Measurements from ENCODE around the gene TLR9.

- TF ChIP-seq, protein P1, sequence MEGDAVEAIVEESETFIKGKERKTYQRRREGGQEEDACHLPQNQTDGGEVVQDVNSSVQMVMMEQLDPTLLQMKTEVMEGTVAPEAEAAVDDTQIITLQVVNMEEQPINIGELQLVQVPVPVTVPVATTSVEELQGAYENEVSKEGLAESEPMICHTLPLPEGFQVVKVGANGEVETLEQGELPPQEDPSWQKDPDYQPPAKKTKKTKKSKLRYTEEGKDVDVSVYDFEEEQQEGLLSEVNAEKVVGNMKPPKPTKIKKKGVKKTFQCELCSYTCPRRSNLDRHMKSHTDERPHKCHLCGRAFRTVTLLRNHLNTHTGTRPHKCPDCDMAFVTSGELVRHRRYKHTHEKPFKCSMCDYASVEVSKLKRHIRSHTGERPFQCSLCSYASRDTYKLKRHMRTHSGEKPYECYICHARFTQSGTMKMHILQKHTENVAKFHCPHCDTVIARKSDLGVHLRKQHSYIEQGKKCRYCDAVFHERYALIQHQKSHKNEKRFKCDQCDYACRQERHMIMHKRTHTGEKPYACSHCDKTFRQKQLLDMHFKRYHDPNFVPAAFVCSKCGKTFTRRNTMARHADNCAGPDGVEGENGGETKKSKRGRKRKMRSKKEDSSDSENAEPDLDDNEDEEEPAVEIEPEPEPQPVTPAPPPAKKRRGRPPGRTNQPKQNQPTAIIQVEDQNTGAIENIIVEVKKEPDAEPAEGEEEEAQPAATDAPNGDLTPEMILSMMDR (IDR thresholded peaks at IDR 0.05 in 2 of 3, conservative IDR thresholded peaks at IDR 0.05 in 1 of 3; ENCODE audit: insufficient read depth in 2 of 3, low read depth in 1 of 3, low read length in 3 of 3), result no peak
- TF ChIP-seq MEF2D (tag; conservative IDR thresholded peaks at IDR 0.05; ENCODE audit: low read depth), result no peak
Observed at GRCh38 chr3:52204337-52205073, 20.9 kb downstream of the TLR9 start.

Measured in K562 (cell line).